Activated naive CD4-positive, alpha-beta T cell treated with anti-CD3 and anti-CD28 coated beads, Interleukin-2, amount 50 U/mL, for 72 hours (primary cell): ENCODE data around the gene CEP63. TPM values are rescaled to one million over a fixed set of nuclear protein-coding genes. Genes with fewer than 3 reads are reported as not detected.

Experiments
- ATAC-seq, 2 donors: fragments of 150-1000 bp; cut with Tn5 transposase; 2 replicates each; pipeline ENCODE4 v1.10.0; 2021; ENCODE audit warnings: mild to moderate bottlenecking in 2 of 2, moderate library complexity in 2 of 2
- DNase-seq, 2 donors: peaks; one replicate each; pipeline ENCODE4 v3.0.0; 2021 to 2022; ENCODE audit warnings: low spot score in 2 of 2
- H3K27ac Mint-ChIP-seq, 2 donors: one replicate each; pipeline ENCODE4 v1.8.0; 2022; ENCODE audit warnings: mild to moderate bottlenecking in 2 of 2, mixed read lengths in 2 of 2
- H3K36me3 Mint-ChIP-seq, 2 donors: one replicate each; pipeline ENCODE4 v1.8.0; 2022; ENCODE audit warnings: mixed read lengths in 2 of 2
- H3K9me3 Mint-ChIP-seq, 2 donors: one replicate each; pipeline ENCODE4 v1.8.0; 2022; ENCODE audit warnings: mixed read lengths in 2 of 2
- total RNA-seq, 2 donors: library from RNA; stranded (reverse); gene quantifications; one replicate each; pipeline ENCODE4 v1.2.3, GENCODE V29; 2022

The CEP63 gene
- total RNA-seq, 2 donors from 2014 or later = 22.0 to 23.4 TPM

DNA sequence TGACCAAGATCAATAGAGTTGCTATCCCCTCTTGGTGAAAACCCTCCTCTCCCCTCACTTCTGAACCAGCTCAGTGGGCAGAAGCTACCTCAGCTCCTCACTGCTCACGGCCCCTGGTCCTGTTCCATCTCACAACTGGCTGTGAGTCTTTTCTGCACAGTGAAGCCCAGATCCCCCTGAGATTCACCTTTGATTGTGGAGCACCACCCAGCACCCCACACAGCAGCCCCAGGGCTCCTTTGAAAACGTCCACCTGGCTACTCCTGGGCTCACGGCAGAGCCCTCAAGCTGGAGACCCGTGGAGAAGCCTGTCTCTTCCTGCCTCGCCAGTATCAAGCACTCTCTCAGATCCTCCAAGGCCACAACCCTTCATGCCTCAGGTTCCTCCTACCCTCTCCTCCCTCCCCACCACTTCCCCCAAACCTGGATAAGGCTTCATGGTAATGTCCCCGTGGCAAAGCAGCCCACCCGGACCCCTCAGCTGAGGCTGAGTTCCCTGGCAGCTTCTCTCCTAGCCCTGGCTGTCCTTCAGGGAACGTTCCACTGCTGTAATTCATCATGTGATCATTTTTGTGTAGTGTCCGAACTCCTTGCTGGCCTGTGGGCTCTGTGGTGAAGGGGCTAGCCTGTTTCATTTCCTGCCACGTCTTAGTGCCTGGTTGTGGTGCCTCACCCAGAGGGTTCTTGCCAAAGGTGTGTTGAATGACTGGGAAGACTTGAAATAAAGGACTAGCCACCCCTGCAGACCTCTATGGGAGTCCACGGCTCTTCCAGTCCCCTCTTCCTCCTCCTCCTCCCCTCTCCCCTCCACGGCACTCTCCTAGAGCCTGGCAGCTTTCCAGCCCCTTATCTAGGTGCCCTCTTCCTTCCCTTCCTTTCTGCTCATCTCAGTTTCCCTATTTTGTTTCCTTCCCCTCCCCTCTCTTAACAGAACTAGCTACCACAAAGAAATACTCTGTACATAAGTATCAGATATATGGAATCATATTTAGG, 120.5 kb downstream of the CEP63 start:
- no peak for ATAC-seq
- Mint-ChIP-seq H3K27ac (no peak overlapping the region), H3K36me3 (no peaks in the 10 kb centered on the region), H3K9me3 (no peaks in the 10 kb centered on the region)
- DNase-seq = no peak

DNA sequence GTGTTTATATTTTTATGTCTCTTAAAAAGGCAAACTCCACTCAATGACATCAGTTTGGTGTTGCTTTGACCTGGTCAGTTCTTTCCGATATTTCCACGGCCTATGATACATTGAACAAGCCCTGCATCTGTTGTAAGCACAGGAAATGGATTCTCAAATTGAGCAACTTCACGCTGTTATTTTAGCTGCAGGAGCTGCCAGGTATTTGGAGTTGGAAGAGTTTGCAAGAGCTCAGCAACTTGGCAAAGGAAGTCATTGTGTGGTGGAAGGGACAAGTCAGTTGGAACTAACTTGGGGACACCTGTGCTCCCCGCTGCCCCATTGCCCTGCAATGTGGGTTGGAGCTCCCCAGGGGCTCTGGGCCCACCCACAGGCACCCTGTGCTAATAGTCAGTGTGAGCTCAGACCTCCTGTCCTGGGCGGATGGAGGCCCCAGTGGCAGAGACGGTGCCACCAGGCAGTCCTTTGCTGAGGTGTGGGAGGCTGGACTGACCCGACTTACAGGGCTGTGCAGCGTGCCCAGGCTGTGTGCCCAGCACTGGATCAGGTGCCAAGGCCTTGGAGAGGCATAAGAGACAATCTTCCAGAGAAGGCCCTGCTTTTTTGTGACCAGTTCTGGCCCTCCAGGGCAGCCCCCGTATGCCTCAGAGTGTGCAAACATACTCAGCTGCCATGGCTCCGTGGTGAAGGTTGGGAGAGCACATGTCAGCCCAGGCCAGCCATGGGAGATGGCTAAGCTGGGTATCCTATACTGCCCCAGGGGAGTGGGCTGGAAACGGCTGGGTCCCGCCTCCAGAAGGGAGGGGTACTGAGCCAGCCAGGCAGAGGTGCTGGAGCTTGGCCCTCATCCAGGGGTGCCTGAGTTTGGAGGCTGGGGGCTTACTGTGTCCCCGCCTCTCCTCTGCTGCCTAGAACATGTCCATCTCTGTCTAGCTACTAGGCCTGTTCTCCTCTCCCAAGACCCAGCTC, 121.5 kb downstream of the CEP63 start:
- no peak for ATAC-seq
- Mint-ChIP-seq H3K27ac (no peak overlapping the region), H3K9me3 (no peaks in the 10 kb centered on the region), H3K36me3 (no peaks in the 10 kb centered on the region)
- no peak for DNase-seq

- Mint-ChIP-seq H3K27ac (peak overlapping the region in 1 of 2 donors; percentile 14), H3K9me3 (no peaks in the 10 kb centered on the region), H3K36me3 (no peaks in the 10 kb centered on the region)
- ATAC-seq (no peak), DNase-seq (no peak)
These were observed 122.3 kb downstream of the CEP63 start for GRCh38 chr3:134608023-134608770.

- ATAC-seq (no peak), DNase-seq (no peak)
- Mint-ChIP-seq H3K27ac (peak overlapping the region; percentile 14 to 30), H3K9me3 (no peaks in the 10 kb centered on the region), H3K36me3 (no peaks in the 10 kb centered on the region)
These were observed 123.0 kb downstream of the CEP63 start for GRCh38 chr3:134608771-134609435.

DNA sequence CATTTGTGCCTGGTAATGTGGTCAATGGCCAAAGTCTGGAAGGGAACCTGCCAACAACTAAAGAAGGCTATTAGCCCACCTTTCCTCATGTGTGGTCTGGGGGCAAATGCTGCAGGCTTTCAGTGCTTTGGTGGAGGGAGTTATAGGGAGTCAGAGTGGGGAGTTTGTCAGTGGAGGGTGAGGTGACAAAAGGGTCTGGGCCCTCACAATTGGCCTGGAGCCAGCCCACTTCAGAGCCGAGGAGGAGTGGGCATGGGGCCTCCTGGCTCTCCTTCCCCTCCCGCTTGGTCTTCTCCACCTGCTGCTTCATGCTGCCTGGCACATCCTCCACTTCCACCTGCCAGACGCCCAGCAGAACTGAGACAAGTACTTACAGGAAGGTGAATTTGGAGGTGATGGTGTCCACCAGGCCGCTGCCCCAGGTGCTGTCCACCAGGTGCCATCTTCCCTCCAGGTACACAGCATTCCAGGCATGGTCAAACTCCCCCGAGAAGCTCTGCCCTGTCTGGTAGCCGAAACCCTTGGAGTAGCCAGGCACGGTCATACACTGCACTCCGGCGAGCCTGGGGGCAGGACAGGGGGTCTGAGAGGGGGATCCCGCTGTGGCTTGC, 124.1 kb downstream of the CEP63 start:
- Mint-ChIP-seq H3K27ac (no peak overlapping the region), H3K9me3 (no peaks in the 10 kb centered on the region), H3K36me3 (no peaks in the 10 kb centered on the region)
- ATAC-seq (no peak), DNase-seq (no peak)

- ATAC-seq (no peak), DNase-seq (no peak)
- no peak overlapping the region for H3K27ac Mint-ChIP-seq
- H3K9me3 Mint-ChIP-seq = no peaks in the 10 kb centered on the region
- no peaks in the 10 kb centered on the region for H3K36me3 Mint-ChIP-seq
These were observed 124.9 kb downstream of the CEP63 start for GRCh38 chr3:134610432-134611385.

DNA sequence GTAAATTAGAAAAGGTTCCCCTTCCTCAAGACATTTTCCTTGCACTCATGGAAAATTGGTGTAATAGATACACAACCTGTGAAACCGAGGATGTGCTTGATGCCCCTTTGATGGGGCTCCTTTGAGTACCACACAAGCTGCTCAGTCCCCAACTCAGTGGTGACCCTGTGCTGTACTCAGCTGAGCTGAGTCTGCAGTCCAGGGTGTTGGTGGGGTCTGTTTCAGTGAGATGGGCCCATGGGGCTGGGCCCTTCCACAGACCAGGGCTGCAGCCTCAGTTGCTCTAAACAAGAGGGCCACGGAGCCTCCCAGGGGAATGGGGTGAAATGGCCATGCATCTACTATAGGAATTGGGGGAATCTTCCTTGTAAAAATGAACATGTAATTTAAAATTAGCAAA, 125.7 kb downstream of the CEP63 start:
- no peak for ATAC-seq
- Mint-ChIP-seq H3K36me3 (no peaks in the 10 kb centered on the region), H3K27ac (no peak overlapping the region), H3K9me3 (no peaks in the 10 kb centered on the region)
- no peak for DNase-seq

GRCh38 chr3:134613006-134613520, 127.2 kb downstream of the CEP63 start:
- Mint-ChIP-seq H3K27ac (no peak overlapping the region), H3K9me3 (no peaks in the 10 kb centered on the region), H3K36me3 (no peaks in the 10 kb centered on the region)
- DNase-seq = no peak
- no peak for ATAC-seq

DNA sequence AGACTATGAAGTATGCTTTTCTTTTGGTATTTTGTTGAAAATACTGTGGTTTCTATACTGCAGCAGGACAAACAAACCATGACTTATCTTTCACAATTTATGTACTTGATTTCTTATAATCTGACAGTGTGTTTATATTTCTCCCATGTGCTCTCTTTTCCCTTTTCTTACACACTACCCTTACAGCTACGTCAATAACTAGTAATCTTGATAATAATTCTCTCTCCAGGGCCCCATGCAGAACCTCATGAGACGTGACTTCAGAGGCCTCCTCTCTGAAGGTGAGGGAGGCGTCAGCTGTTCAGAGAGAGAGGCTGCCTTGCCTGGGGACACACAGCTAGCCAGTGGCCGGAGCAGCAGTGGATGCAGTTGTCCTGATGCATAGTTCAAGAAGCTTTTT, 129.1 kb downstream of the CEP63 start:
- Mint-ChIP-seq H3K36me3 (no peaks in the 10 kb centered on the region), H3K9me3 (no peaks in the 10 kb centered on the region), H3K27ac (no peak overlapping the region)
- ATAC-seq (no peak), DNase-seq (no peak)

- ATAC-seq (no peak), DNase-seq (no peak)
- Mint-ChIP-seq H3K9me3 (no peaks in the 10 kb centered on the region), H3K36me3 (no peaks in the 10 kb centered on the region), H3K27ac (no peak overlapping the region)
These were observed 129.9 kb downstream of the CEP63 start for GRCh38 chr3:134615743-134616142.

DNA sequence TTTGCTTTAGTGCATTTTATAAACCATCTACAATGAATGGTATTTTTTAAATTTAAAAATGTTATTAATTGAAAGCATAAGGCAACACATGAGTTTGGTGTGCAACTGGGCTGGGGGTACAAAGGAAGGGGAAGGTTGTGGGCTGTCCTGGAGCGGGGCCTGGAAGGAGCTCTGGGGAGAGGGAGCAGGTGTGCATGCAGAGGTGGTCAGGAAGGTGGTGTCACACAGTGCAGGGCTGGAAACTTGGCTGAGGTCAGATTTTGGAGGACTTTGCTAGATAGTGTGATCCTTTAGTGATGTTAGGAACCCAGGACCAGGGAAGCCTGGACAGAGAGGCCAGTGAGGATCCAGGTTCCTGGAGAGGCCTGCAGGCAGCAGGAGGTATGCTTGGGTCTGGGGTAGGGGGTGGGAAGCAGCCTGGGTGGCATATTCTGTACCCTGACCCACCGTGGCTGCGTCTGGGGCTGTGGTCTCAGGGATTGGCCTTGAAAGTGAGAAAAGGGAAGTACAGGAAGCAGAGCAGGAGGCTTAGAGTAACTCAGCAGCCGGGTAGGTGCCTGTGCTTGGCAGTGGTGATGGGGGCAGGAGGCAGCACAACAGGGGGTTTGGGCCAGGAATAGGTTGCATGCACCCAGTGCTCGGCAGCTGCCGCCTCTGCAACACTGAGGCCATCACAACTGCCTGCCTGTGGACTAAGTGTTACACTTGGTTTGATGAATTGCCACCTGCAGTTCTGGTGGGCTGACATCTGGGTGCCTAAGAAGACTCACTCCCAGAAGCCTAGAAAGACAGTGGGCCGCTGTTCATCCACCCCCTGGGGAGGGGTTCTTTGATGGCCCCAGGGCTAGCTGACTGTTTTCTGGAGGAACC, 132.0 kb downstream of the CEP63 start:
- Mint-ChIP-seq H3K27ac (no peak overlapping the region), H3K9me3 (no peaks in the 10 kb centered on the region), H3K36me3 (no peaks in the 10 kb centered on the region)
- DNase-seq (peak in 1 of 2 donors; percentile 37), ATAC-seq (no peak)

- Mint-ChIP-seq H3K36me3 (no peaks in the 10 kb centered on the region), H3K27ac (no peak overlapping the region), H3K9me3 (no peaks in the 10 kb centered on the region)
- DNase-seq (peak in 1 of 2 donors; percentile 14), ATAC-seq (no peak)
These were observed 132.8 kb downstream of the CEP63 start for GRCh38 chr3:134618478-134619300.

DNA sequence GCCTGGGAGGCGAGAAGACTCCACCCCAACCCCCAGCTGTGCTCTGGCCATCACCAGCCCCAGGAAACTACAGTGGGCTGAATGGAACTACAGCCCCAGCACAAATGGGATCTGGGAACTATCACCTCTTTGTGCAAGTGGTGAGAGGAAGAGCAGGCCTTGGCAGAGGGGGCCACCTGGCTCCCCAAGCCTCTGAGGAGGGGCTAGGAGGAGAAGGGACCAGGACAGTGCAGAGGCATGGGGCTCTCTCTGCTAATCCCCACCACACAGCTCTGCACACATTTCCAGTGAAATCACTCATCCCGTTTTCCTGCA, 133.4 kb downstream of the CEP63 start:
- Mint-ChIP-seq H3K36me3 (no peaks in the 10 kb centered on the region), H3K27ac (no peak overlapping the region), H3K9me3 (no peaks in the 10 kb centered on the region)
- DNase-seq (no peak), ATAC-seq (no peak)
